ENCODE data around the gene GFOD2.

GRCh38 chr16:67647111-67647651 lies 71.9 kb downstream of the GFOD2 start:
- TF ChIP-seq CTCF (IDR thresholded peaks at IDR 0.05) (no peak), POLR2A (IDR thresholded peaks at IDR 0.05) (no peak)
